ENCODE measurements around the gene TSPOAP1. TPM values are rescaled to one million over a fixed set of nuclear protein-coding genes. Genes with fewer than 3 reads are reported as not detected.
A peak's percentile ranks its signal among the peaks of the same experiment; 100 is the strongest.

TSPOAP1 gene
- polyA plus RNA-seq, 2 donors = 7.3 to 14.9 TPM

DNA sequence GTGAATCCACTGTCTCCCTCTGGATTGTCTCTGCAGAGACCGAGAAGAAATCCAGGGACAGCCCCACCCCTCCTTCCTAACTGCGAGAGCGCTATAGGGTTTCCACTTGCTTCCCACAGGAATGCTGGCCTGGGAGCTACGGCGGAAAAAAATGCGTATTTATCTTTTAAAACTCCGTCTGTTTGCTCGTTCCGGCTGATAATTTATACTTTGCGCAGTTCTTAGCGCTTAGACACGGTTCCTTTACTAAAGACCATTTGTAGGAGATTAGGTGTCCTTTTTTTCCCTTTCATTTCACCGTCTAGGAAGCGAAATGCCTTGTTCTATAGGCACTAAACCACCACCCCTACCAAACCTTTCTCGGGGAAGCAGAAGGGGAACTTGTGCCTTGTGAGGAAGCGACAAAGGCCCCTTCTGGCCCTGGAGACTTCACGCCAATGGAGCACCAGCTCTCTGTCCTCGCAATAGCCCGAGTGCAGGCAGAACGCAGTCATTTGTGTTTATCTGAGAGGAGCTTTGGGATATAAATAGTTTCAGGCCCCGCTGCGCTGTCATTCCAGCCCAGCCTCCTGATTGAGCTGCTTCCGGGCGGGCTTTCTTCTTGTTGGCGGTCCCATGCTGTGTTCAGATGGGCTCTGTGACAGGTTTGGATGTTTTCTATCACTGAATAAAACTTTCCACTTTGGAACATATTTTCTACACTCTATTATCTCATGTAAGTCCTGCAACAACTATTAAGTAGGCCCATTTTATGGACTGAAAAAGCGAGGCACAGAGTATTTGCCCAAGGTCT lies 24.2 kb upstream of the TSPOAP1 start:
- WGBS, 2 donors = 2 to 3% methylated on average over 26 of the region's 26 CpGs

DNA sequence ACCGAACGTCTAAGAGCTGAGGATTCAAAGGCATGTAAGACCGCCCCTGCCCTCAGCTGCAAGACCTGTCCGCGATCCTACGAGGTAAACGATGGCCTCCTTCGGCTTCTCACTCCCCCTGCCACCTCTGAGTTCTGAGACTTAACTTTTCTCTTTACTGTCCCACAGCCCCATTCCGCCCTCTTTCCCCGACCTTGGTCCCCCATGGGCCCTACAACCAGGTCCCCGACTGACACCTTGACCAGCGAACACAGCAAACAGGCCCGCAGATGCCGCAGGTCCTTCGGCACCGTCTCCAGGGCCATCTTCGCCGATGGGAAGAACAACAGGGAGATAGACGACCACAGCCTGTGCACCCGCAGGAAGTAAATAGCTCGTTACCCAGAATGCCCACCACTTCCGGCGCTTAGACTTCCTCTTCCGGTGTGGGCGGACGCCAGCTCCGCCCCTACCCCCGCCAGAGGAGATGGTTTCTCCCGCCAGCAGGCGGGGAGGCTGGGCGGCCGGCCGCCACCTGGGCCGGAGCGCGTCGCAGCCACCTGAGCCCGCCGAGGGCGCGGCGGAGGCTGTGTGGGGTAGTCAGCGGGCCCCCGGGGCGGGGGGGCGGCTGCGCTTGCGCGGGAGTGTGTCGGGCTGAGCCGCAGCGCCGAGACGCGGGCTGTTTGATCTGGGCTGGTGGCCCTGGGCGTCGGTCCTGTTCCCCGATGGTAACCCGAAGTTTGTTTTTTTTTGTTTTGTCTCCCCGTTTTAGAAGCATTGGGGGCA lies 23.4 kb upstream of the TSPOAP1 start, which contains the start of gene SUPT4H1:
TSS of gene SUPT4H1 (minus strand) at position 371 of the 765 bp plus-strand sequence. CDS start at position 305, 66 bp downstream.
- Histone ChIP-seq H3K9me3 (ENCODE audit: control insufficient read depth in 2 of 2, insufficient read depth in 1 of 2, low read depth in 1 of 2, low read length in 1 of 2) (no peaks in the 10 kb centered on the region), H3K27ac (ENCODE audit: low read depth in 2 of 2, low read length in 1 of 2) (peak within 1 kb of the TSS; percentile 85 to 96), H3K36me3 (ENCODE audit: control insufficient read depth in 2 of 2, insufficient read depth in 2 of 2, low read length in 1 of 2) (peaks cover 11 to 16% of the 10 kb centered on the region in 2 donors), H3K4me3 (ENCODE audit: low read depth in 1 of 2, low read length in 2 of 2) (peak within 1 kb of the TSS; percentile 82 to 89), H3K27me3 (ENCODE audit: control insufficient read depth in 1 of 2, insufficient read depth in 2 of 2, low read length in 2 of 2) (no peaks in the 10 kb centered on the region), H3K4me1 (ENCODE audit: control insufficient read depth in 2 of 2, insufficient read depth in 2 of 2, low read length in 1 of 2) (peaks cover 0 to 5% of the 10 kb centered on the region in 2 donors)
- WGBS, 2 donors = 0 to 1% methylated on average over 60 of the region's 60 CpGs

More for the DNA sequence above, 24.2 kb upstream of the TSPOAP1 start:
- peaks cover 4 to 10% of the 10 kb centered on the region in 2 donors for H3K36me3 ChIP-seq (ENCODE audit: control insufficient read depth in 2 of 2, insufficient read depth in 2 of 2, low read length in 1 of 2)
- peak overlapping the region; percentile 82 to 89 for H3K4me3 ChIP-seq (ENCODE audit: low read depth in 1 of 2, low read length in 2 of 2)
- H3K9me3 ChIP-seq (ENCODE audit: control insufficient read depth in 2 of 2, insufficient read depth in 1 of 2, low read depth in 1 of 2, low read length in 1 of 2) = no peaks in the 10 kb centered on the region
- no peaks in the 10 kb centered on the region for H3K27me3 ChIP-seq (ENCODE audit: control insufficient read depth in 1 of 2, insufficient read depth in 2 of 2, low read length in 2 of 2)
- peaks cover 0 to 5% of the 10 kb centered on the region in 2 donors for H3K4me1 ChIP-seq (ENCODE audit: control insufficient read depth in 2 of 2, insufficient read depth in 2 of 2, low read length in 1 of 2)
- H3K27ac ChIP-seq (ENCODE audit: low read depth in 2 of 2, low read length in 1 of 2) = peak overlapping the region; percentile 85 to 96

DNA sequence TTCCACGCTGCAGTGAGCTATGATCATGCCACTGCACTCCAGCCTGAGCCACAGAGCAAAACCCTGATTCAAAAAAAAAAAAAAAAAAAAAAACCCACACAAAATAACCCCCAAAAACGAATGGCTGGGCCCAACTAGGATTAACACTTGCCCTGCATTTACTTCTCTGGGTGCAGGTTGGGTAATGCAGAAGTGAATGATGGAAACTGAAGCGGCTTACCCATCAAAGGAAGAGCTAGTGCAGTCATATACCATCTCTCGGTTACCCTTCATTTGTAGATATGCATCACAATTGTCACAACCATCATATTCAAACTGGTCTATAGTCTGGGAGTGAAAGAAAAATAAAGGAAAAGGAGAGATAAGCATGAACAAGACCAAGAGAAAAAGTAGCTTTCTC lies 22.6 kb upstream of the TSPOAP1 start:
- H3K27me3 ChIP-seq (ENCODE audit: control insufficient read depth in 1 of 2, insufficient read depth in 2 of 2, low read length in 2 of 2) = no peaks in the 10 kb centered on the region
- WGBS, 2 donors = 46 to 52% methylated on average over 4 of the region's 4 CpGs
- H3K36me3 ChIP-seq (ENCODE audit: control insufficient read depth in 2 of 2, insufficient read depth in 2 of 2, low read length in 1 of 2) = peaks cover 20 to 21% of the 10 kb centered on the region in 2 donors
- H3K9me3 ChIP-seq (ENCODE audit: control insufficient read depth in 2 of 2, insufficient read depth in 1 of 2, low read depth in 1 of 2, low read length in 1 of 2) = no peaks in the 10 kb centered on the region
- peaks cover 0 to 5% of the 10 kb centered on the region in 2 donors for H3K4me1 ChIP-seq (ENCODE audit: control insufficient read depth in 2 of 2, insufficient read depth in 2 of 2, low read length in 1 of 2)
- peak overlapping the region; percentile 82 to 89 for H3K4me3 ChIP-seq (ENCODE audit: low read depth in 1 of 2, low read length in 2 of 2)
- H3K27ac ChIP-seq (ENCODE audit: low read depth in 2 of 2, low read length in 1 of 2) = no peak overlapping the region

DNA sequence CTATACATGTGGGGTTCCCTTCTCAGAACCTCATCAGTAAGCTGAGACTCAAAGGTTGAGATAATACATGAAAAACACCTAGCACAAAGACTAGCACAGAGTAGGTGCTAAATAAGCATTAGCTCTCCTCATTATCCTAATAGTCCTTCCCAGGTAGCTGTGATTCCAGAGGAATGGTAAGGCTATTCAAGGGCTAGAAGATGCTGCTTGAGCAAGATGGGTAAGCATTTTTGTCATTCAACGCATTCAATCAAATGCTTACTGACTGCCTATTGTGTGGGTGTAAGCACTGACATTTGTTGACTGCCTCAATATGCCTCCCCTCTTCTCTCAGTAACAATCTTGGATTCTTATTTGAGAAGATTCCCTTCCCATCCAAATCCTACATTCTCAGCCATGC lies 19.4 kb upstream of the TSPOAP1 start:
- H3K27me3 ChIP-seq (ENCODE audit: control insufficient read depth in 1 of 2, insufficient read depth in 2 of 2, low read length in 2 of 2) = no peaks in the 10 kb centered on the region
- peaks cover 30 to 34% of the 10 kb centered on the region in 2 donors for H3K36me3 ChIP-seq (ENCODE audit: control insufficient read depth in 2 of 2, insufficient read depth in 2 of 2, low read length in 1 of 2)
- H3K4me3 ChIP-seq (ENCODE audit: low read depth in 1 of 2, low read length in 2 of 2) = no peak overlapping the region
- H3K4me1 ChIP-seq (ENCODE audit: control insufficient read depth in 2 of 2, insufficient read depth in 2 of 2, low read length in 1 of 2) = peaks cover 0 to 7% of the 10 kb centered on the region in 2 donors
- 85 to 88% methylated on average over 1 of the region's 1 CpG for WGBS, 2 donors
- H3K9me3 ChIP-seq (ENCODE audit: control insufficient read depth in 2 of 2, insufficient read depth in 1 of 2, low read depth in 1 of 2, low read length in 1 of 2) = no peaks in the 10 kb centered on the region
- H3K27ac ChIP-seq (ENCODE audit: low read depth in 2 of 2, low read length in 1 of 2) = no peak overlapping the region

DNA sequence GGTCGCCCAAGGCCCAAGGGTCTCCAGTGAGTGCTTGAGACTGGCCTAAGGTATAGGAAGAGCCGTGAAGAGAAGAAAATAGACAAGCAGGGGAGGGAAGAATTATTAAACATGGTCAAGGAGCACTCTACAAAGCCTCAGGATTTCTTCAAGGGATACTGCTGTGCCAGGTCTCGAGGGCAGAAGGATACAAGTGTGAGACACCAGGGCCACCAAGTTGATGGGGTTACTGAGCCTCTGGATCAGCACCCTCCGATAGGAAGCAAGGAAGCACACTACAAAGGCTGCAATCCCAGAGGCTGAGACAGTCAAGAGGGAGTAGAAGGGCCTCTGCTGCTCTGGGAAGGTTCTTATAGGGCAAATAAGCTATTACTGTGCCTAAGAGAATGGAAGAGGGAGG lies 16.9 kb upstream of the TSPOAP1 start:
- Histone ChIP-seq H3K4me1 (ENCODE audit: control insufficient read depth in 2 of 2, insufficient read depth in 2 of 2, low read length in 1 of 2) (peaks cover 0 to 2% of the 10 kb centered on the region in 2 donors), H3K27me3 (ENCODE audit: control insufficient read depth in 1 of 2, insufficient read depth in 2 of 2, low read length in 2 of 2) (no peaks in the 10 kb centered on the region), H3K36me3 (ENCODE audit: control insufficient read depth in 2 of 2, insufficient read depth in 2 of 2, low read length in 1 of 2) (peaks cover 30 to 34% of the 10 kb centered on the region in 2 donors), H3K27ac (ENCODE audit: low read depth in 2 of 2, low read length in 1 of 2) (no peak overlapping the region), H3K9me3 (ENCODE audit: control insufficient read depth in 2 of 2, insufficient read depth in 1 of 2, low read depth in 1 of 2, low read length in 1 of 2) (no peaks in the 10 kb centered on the region), H3K4me3 (ENCODE audit: low read depth in 1 of 2, low read length in 2 of 2) (no peak overlapping the region)
- 73 to 85% methylated on average over 4 of the region's 4 CpGs for WGBS, 2 donors

DNA sequence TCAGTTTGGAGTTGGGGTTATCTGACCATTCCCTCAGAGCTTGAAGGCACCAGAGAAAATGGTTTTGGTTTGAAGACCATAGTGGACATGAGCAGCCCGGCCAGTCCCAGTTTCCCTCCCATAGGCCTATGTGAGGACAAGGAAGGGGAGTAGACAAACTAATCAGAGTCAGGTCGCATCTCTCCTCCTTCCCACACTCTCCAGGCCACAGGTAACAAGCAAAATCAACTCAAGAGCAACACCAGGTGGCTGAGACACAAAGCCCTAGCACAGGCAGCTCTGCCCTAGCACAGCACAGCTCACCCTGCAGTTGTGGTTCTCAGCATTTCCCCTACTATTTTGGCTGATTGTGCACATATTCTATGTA lies 16.2 kb upstream of the TSPOAP1 start:
- H3K9me3 ChIP-seq (ENCODE audit: control insufficient read depth in 2 of 2, insufficient read depth in 1 of 2, low read depth in 1 of 2, low read length in 1 of 2) = no peaks in the 10 kb centered on the region
- peak overlapping the region in 1 of 2 donors; percentile 47 for H3K27ac ChIP-seq (ENCODE audit: low read depth in 2 of 2, low read length in 1 of 2)
- H3K4me1 ChIP-seq (ENCODE audit: control insufficient read depth in 2 of 2, insufficient read depth in 2 of 2, low read length in 1 of 2) = peaks cover 0 to 2% of the 10 kb centered on the region in 2 donors
- WGBS, 2 donors = 62 to 69% methylated on average over 2 of the region's 2 CpGs
- H3K27me3 ChIP-seq (ENCODE audit: control insufficient read depth in 1 of 2, insufficient read depth in 2 of 2, low read length in 2 of 2) = no peaks in the 10 kb centered on the region
- peaks cover 29 to 34% of the 10 kb centered on the region in 2 donors for H3K36me3 ChIP-seq (ENCODE audit: control insufficient read depth in 2 of 2, insufficient read depth in 2 of 2, low read length in 1 of 2)
- no peak overlapping the region for H3K4me3 ChIP-seq (ENCODE audit: low read depth in 1 of 2, low read length in 2 of 2)

DNA sequence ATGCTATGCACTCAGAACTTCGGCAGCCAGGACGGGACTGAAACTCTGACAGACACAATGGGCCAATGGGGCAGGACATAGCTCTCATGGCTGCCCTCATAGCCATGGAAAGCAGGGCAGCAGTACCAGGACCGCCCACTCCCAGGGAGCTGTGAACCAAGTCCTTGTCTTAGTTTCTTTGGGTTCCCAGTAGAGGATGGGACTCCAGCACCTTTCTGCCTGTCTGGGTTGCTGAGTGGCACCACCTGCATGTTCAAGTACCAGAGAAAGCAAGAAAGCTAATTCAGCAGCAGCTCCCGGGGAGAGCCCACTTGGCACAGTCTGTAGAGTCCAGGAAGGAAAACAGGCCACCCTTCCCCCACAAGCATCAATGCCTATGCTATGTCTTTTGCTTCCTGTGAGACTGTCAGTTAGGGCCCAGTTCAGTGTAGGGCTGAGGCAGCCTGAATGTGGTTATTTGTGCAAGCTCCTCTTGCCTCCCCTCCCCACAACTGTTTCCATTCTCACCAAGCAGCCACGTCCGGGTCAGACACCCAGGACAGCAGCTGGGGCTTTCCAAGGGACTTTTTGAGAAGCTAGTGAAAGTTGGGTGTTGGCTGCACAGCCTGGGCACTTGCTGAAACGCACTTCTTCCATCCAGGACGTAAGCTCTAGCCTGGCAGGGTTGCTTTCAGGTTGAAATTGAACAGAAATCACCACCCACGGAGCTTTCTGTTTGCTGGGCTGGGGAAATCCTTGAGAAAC lies 15.6 kb upstream of the TSPOAP1 start:
- 34 to 38% methylated on average over 9 of the region's 9 CpGs for WGBS, 2 donors
- H3K4me1 ChIP-seq (ENCODE audit: control insufficient read depth in 2 of 2, insufficient read depth in 2 of 2, low read length in 1 of 2) = peaks cover 0 to 2% of the 10 kb centered on the region in 2 donors
- H3K27me3 ChIP-seq (ENCODE audit: control insufficient read depth in 1 of 2, insufficient read depth in 2 of 2, low read length in 2 of 2) = no peaks in the 10 kb centered on the region
- H3K9me3 ChIP-seq (ENCODE audit: control insufficient read depth in 2 of 2, insufficient read depth in 1 of 2, low read depth in 1 of 2, low read length in 1 of 2) = no peaks in the 10 kb centered on the region
- H3K36me3 ChIP-seq (ENCODE audit: control insufficient read depth in 2 of 2, insufficient read depth in 2 of 2, low read length in 1 of 2) = peaks cover 27 to 33% of the 10 kb centered on the region in 2 donors
- no peak overlapping the region for H3K4me3 ChIP-seq (ENCODE audit: low read depth in 1 of 2, low read length in 2 of 2)
- peak overlapping the region in 1 of 2 donors; percentile 47 for H3K27ac ChIP-seq (ENCODE audit: low read depth in 2 of 2, low read length in 1 of 2)

DNA sequence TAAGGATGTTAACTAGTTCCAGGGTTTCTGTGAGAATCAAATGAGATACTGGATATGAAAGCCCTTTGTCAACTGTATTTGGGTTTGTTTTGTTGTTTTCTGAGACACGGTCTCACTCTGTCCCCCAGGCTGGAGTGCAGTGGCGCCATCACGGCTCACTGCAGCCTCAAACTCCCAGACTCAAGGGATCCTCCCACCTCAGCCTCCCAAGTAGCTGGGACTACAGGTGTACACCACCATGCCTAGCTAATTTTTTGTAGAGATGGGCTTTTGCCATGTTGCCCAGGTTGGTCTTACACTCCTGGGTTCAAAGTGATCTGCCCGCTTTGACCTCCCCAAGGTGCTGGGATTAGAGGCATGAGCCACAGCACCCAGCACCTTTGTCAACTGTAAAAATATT lies 14.5 kb upstream of the TSPOAP1 start:
- Histone ChIP-seq H3K27ac (ENCODE audit: low read depth in 2 of 2, low read length in 1 of 2) (no peak overlapping the region), H3K27me3 (ENCODE audit: control insufficient read depth in 1 of 2, insufficient read depth in 2 of 2, low read length in 2 of 2) (no peaks in the 10 kb centered on the region), H3K36me3 (ENCODE audit: control insufficient read depth in 2 of 2, insufficient read depth in 2 of 2, low read length in 1 of 2) (peaks cover 24 to 32% of the 10 kb centered on the region in 2 donors), H3K4me1 (ENCODE audit: control insufficient read depth in 2 of 2, insufficient read depth in 2 of 2, low read length in 1 of 2) (peaks cover 2% of the 10 kb centered on the region in 2 donors), H3K9me3 (ENCODE audit: control insufficient read depth in 2 of 2, insufficient read depth in 1 of 2, low read depth in 1 of 2, low read length in 1 of 2) (no peaks in the 10 kb centered on the region), H3K4me3 (ENCODE audit: low read depth in 1 of 2, low read length in 2 of 2) (no peak overlapping the region)
- WGBS, 2 donors = 83 to 92% methylated on average over 4 of the region's 4 CpGs

DNA sequence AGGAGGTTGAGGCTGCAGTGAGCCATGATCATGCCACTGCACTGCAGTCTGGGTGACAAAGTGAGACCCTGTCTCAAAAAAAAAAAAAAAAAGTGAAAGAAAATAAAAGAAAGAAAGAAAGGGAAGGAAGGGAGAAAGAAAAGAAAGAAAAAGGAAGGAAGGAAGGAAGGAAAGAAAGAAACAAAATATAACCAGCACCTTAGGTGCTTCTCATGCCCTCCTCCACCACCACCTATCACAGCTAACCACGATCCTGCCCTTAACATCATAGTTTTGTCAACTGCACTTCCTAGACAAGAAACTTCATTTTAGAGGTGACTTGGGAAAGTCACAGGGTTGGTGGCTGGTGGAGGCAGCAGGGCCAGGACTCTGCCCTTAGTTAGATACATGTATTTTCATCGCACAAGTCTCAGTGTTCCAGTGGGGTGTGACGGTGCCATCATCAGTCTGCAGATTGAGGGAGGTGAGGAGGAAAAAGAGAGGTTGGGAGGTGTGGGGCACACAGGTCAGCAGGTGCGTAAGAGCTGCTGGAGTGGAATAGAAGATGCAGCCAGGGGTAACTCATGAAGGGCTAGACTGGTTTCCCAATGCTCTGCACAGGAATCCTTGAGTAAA lies 13.4 kb upstream of the TSPOAP1 start:
- peaks cover 2% of the 10 kb centered on the region in 2 donors for H3K4me1 ChIP-seq (ENCODE audit: control insufficient read depth in 2 of 2, insufficient read depth in 2 of 2, low read length in 1 of 2)
- H3K4me3 ChIP-seq (ENCODE audit: low read depth in 1 of 2, low read length in 2 of 2) = no peak overlapping the region
- H3K36me3 ChIP-seq (ENCODE audit: control insufficient read depth in 2 of 2, insufficient read depth in 2 of 2, low read length in 1 of 2) = peaks cover 14 to 23% of the 10 kb centered on the region in 2 donors
- H3K9me3 ChIP-seq (ENCODE audit: control insufficient read depth in 2 of 2, insufficient read depth in 1 of 2, low read depth in 1 of 2, low read length in 1 of 2) = no peaks in the 10 kb centered on the region
- H3K27me3 ChIP-seq (ENCODE audit: control insufficient read depth in 1 of 2, insufficient read depth in 2 of 2, low read length in 2 of 2) = no peaks in the 10 kb centered on the region
- no peak overlapping the region for H3K27ac ChIP-seq (ENCODE audit: low read depth in 2 of 2, low read length in 1 of 2)
- 73 to 74% methylated on average over 4 of the region's 4 CpGs for WGBS, 2 donors
